Stimulated activated CD4-positive, alpha-beta T cell treated with anti-CD3 and anti-CD28 coated beads, TNF-alpha, amount 100 ng/mL, for 4 hours (primary cell): ENCODE measurements around the gene LRP5.
"Not testable (repeated sequence)": the region's sequence is repeated elsewhere in the genome, so short reads cannot be mapped to it uniquely, and the experiment has no call there.

ENCODE experiments used
- DNase-seq, 3 experiments: peaks; one replicate each; pipeline ENCODE4 v3.0.0-alpha.2; 2020; ENCODE audit warnings: low read depth in 3 of 3

Gene LRP5

GRCh38 chr11:68388595-68389198 is 76.3 kb downstream of the LRP5 start:
- DNase-seq, result no peak

- DNase-seq, result no peak
These were observed 77.9 kb downstream of the LRP5 start for GRCh38 chr11:68390315-68390714.

- DNase-seq, result no peak
These were observed 80.4 kb downstream of the LRP5 start for GRCh38 chr11:68392822-68393221.

- no peak for DNase-seq
These were observed 84.1 kb downstream of the LRP5 start for GRCh38 chr11:68396516-68396915.

GRCh38 chr11:68397256-68397655 is 84.9 kb downstream of the LRP5 start:
- no peak for DNase-seq

GRCh38 chr11:68398995-68399851 is 86.8 kb downstream of the LRP5 start:
- DNase-seq, result no peak

- DNase-seq, result no peak
These were observed 87.5 kb downstream of the LRP5 start for GRCh38 chr11:68399916-68400315.

- not testable (repeated sequence) for DNase-seq
These were observed 88.2 kb downstream of the LRP5 start for GRCh38 chr11:68400584-68400983.

GRCh38 chr11:68401856-68402255 is 89.5 kb downstream of the LRP5 start:
- DNase-seq, result no peak

- DNase-seq, result no peak
These were observed 90.1 kb downstream of the LRP5 start for GRCh38 chr11:68402355-68403031.

GRCh38 chr11:68403424-68403823 is 91.0 kb downstream of the LRP5 start:
- no peak for DNase-seq

- DNase-seq, result no peak
These were observed 91.4 kb downstream of the LRP5 start for GRCh38 chr11:68403831-68404230.

- DNase-seq, result no peak
These were observed 94.2 kb downstream of the LRP5 start for GRCh38 chr11:68406324-68407313.

GRCh38 chr11:68408512-68408911 is 96.1 kb downstream of the LRP5 start:
- DNase-seq, result no peak

GRCh38 chr11:68409748-68410344 is 97.5 kb downstream of the LRP5 start:
- no peak for DNase-seq

GRCh38 chr11:68411501-68411991 is 99.2 kb downstream of the LRP5 start:
- no peak for DNase-seq

GRCh38 chr11:68412593-68413475 is 100.4 kb downstream of the LRP5 start:
- no peak for DNase-seq

- DNase-seq, result no peak
These were observed 101.2 kb downstream of the LRP5 start for GRCh38 chr11:68413591-68413999.

- DNase-seq, result no peak
These were observed 102.3 kb downstream of the LRP5 start for GRCh38 chr11:68414496-68415221.
